DND-41 (cell line): ENCODE data around the gene TMEM121B.

Experiments used
- ATAC-seq: fragments of 200-7000 bp; cut with Tn5 transposase; 3 replicates; pipeline ENCODE4 v1.9.1; 2021; ENCODE audit warnings: low read depth; ENCODE audit not compliant: insufficient read depth
- DNase-seq: peaks from one replicate; pipeline ENCODE4 v3.0.0-alpha.2; 2020
- H2AFZ ChIP-seq: 2 replicates; pipeline ENCODE4 v1.6.0; 2012; ENCODE audit warnings: low read depth, low read length
- H3K27ac ChIP-seq: 2 replicates; pipeline ENCODE4 v1.5.1; 2012; ENCODE audit warnings: low read length, inconsistent platforms
- H3K27me3 ChIP-seq: fragments of 200-600 bp; sonication (generic); 2 replicates; pipeline ENCODE4 v1.6.0; 2012; ENCODE audit warnings: low read length, mild to moderate bottlenecking, inconsistent platforms; ENCODE audit not compliant: insufficient read depth, poor library complexity
- H3K36me3 ChIP-seq: 2 replicates; pipeline ENCODE4 v1.5.1; 2012; ENCODE audit warnings: low read length, inconsistent platforms; ENCODE audit not compliant: insufficient read depth
- H3K4me1 ChIP-seq: 2 replicates; pipeline ENCODE4 v1.5.1; 2012; ENCODE audit warnings: mild to moderate bottlenecking, low read length; ENCODE audit not compliant: insufficient read depth
- H3K4me2 ChIP-seq: 2 replicates; pipeline ENCODE4 v1.6.0; 2012; ENCODE audit warnings: mild to moderate bottlenecking, moderate library complexity, low read length, inconsistent platforms; ENCODE audit not compliant: insufficient read depth
- H3K4me3 ChIP-seq, 2 experiments: fragments of 200-600 bp in 1 of 2; shearing (Covaris generic) in 1 of 2; 2 replicates each; pipeline ENCODE4 v1.5.1; 2012 to 2016; ENCODE audit warnings: inconsistent platforms in 2 of 2, low read length in 2 of 2, mild to moderate bottlenecking in 2 of 2, low read depth in 1 of 2, moderate library complexity in 1 of 2
- H3K79me2 ChIP-seq: 2 replicates; pipeline ENCODE4 v1.6.0; 2012; ENCODE audit warnings: low read length, inconsistent platforms; ENCODE audit not compliant: insufficient read depth
- H3K9ac ChIP-seq: 2 replicates; pipeline ENCODE4 v1.6.0; 2012; ENCODE audit warnings: low read depth, mild to moderate bottlenecking, inconsistent platforms, low read length, moderate library complexity
- H3K9me3 ChIP-seq: 2 replicates; pipeline ENCODE4 v1.5.1; 2012; ENCODE audit warnings: low read length, moderate library complexity, mild to moderate bottlenecking, inconsistent platforms; ENCODE audit not compliant: insufficient read depth, severe bottlenecking
- H4K20me1 ChIP-seq: 2 replicates; pipeline ENCODE4 v1.6.0; 2012; ENCODE audit warnings: low read length; ENCODE audit not compliant: insufficient read depth
- CTCF ChIP-seq: IDR thresholded peaks from 2 replicates; pipeline ENCODE4 v1.5.1; 2012; ENCODE audit warnings: borderline replicate concordance, low read length, moderate library complexity, mild to moderate bottlenecking; ENCODE audit not compliant: poor library complexity, severe bottlenecking; ENCODE audit errors: extremely low read depth
- EZH2 ChIP-seq: IDR thresholded peaks from 3 replicates; pipeline ENCODE4 v1.6.1; 2012; ENCODE audit warnings: borderline replicate concordance, low read depth, mild to moderate bottlenecking, moderate library complexity, low read length, inconsistent platforms; ENCODE audit not compliant: severe bottlenecking

Gene TMEM121B

GRCh38 chr22:17085277-17086181 lies 35.6 kb downstream of the TMEM121B start:
- Histone ChIP-seq H3K4me3 (peak overlapping the region; percentile 27 to 83), H2AFZ (peak overlapping the region; percentile 67), H3K4me1 (peaks cover 47% of the 10 kb centered on the region), H3K4me2 (peak overlapping the region; percentile 81), H3K79me2 (peaks cover 44% of the 10 kb centered on the region), H3K9ac (peak overlapping the region; percentile 82), H4K20me1 (peaks cover 29% of the 10 kb centered on the region), H3K27ac (peak overlapping the region; percentile 83), H3K9me3 (no peaks in the 10 kb centered on the region), H3K36me3 (peaks cover 6% of the 10 kb centered on the region; the same call in 1 of the 2 replicates), H3K27me3 (no peaks in the 10 kb centered on the region)
- peak; percentile 3 for ATAC-seq
- DNase-seq: no peak
- no peak for TF ChIP-seq CTCF
- TF ChIP-seq EZH2: no peak

GRCh38 chr22:17084554-17085276 lies 36.4 kb downstream of the TMEM121B start, which contains the start of gene IL17RA:
IL17RA (plus strand) TSS chr22:17085000; CDS start chr22:17085092, 92 bp downstream.
- peaks cover 47% of the 10 kb centered on the region for H3K4me1 ChIP-seq
- TF ChIP-seq CTCF (no peak), EZH2 (no peak)
- DNase-seq: peak; percentile 96
- peaks cover 29% of the 10 kb centered on the region for H4K20me1 ChIP-seq
- no peaks in the 10 kb centered on the region for H3K9me3 ChIP-seq
- H3K27ac ChIP-seq: peak within 1 kb of the TSS; percentile 87
- peaks cover 6% of the 10 kb centered on the region; the same call in 1 of the 2 replicates for H3K36me3 ChIP-seq
- H3K9ac ChIP-seq: peak within 1 kb of the TSS; percentile 82
- ATAC-seq: peak; percentile 83
- H2AFZ ChIP-seq: peak within 1 kb of the TSS; percentile 89
- no peaks in the 10 kb centered on the region for H3K27me3 ChIP-seq
- H3K4me3 ChIP-seq: peak within 1 kb of the TSS; percentile 27 to 83
- H3K4me2 ChIP-seq: peak within 1 kb of the TSS; percentile 81
- peaks cover 37% of the 10 kb centered on the region for H3K79me2 ChIP-seq

GRCh38 chr22:17083811-17084441 lies 37.2 kb downstream of the TMEM121B start:
- Histone ChIP-seq H3K27me3 (no peaks in the 10 kb centered on the region), H3K4me2 (peak overlapping the region; percentile 81), H3K4me3 (peak overlapping the region in 1 of 2 experiments; percentile 83; a peak in 2 of 4 replicates), H3K36me3 (no peaks in the 10 kb centered on the region; the same call in 1 of the 2 replicates), H3K9ac (peak overlapping the region; percentile 82), H3K4me1 (peaks cover 47% of the 10 kb centered on the region), H3K27ac (peak overlapping the region; percentile 87), H2AFZ (peak overlapping the region; percentile 89; the same call in 1 of the 2 replicates), H3K9me3 (no peaks in the 10 kb centered on the region), H4K20me1 (peaks cover 21% of the 10 kb centered on the region), H3K79me2 (peaks cover 29% of the 10 kb centered on the region)
- DNase-seq: no peak
- TF ChIP-seq CTCF (no peak), EZH2 (no peak)
- no peak for ATAC-seq
